ENCODE results near the gene VCAN. TPM values are rescaled to one million over a fixed set of nuclear protein-coding genes. Genes with fewer than 3 reads are reported as not detected.
A peak's percentile ranks its signal among the peaks of the same experiment; 100 is the strongest.

VCAN gene
- total RNA-seq, 6 experiments from 2014 or later = 18.8 to 25.5 (median 22.5) TPM

- TF ChIP-seq CTCF (IDR thresholded peaks at IDR 0.05) = no peak
- Mint-ChIP-seq H3K4me3 (no peak overlapping the region), H3K36me3 (ENCODE audit: low read depth) (no peaks in the 10 kb centered on the region), H3K27me3 (ENCODE audit: insufficient read depth) (no peaks in the 10 kb centered on the region), H3K9me3 (no peaks in the 10 kb centered on the region), H3K4me1 (ENCODE audit: low read depth) (peaks cover 21% of the 10 kb centered on the region), H3K27ac (no peak overlapping the region)
- DNase-seq = no peak
These were observed 40.7 kb downstream of the VCAN start for GRCh38 chr5:83512061-83512745.

- H3K4me3 Mint-ChIP-seq = no peak overlapping the region
- peaks cover 19% of the 10 kb centered on the region for H3K4me1 Mint-ChIP-seq (ENCODE audit: low read depth)
- H3K36me3 Mint-ChIP-seq (ENCODE audit: low read depth) = no peaks in the 10 kb centered on the region
- H3K27ac Mint-ChIP-seq = no peak overlapping the region
- no peaks in the 10 kb centered on the region for H3K9me3 Mint-ChIP-seq
- DNase-seq = no peak
- H3K27me3 Mint-ChIP-seq (ENCODE audit: insufficient read depth) = no peaks in the 10 kb centered on the region
- TF ChIP-seq CTCF (IDR thresholded peaks at IDR 0.05) = no peak
These were observed 41.5 kb downstream of the VCAN start for GRCh38 chr5:83513081-83513480.

GRCh38 chr5:83513491-83513890 lies 41.9 kb downstream of the VCAN start:
- H3K36me3 Mint-ChIP-seq (ENCODE audit: low read depth) = no peaks in the 10 kb centered on the region
- H3K9me3 Mint-ChIP-seq = no peaks in the 10 kb centered on the region
- no peak overlapping the region for H3K27ac Mint-ChIP-seq
- no peak overlapping the region for H3K4me3 Mint-ChIP-seq
- H3K4me1 Mint-ChIP-seq (ENCODE audit: low read depth) = peaks cover 19% of the 10 kb centered on the region
- H3K27me3 Mint-ChIP-seq (ENCODE audit: insufficient read depth) = no peaks in the 10 kb centered on the region
- DNase-seq = no peak
- TF ChIP-seq CTCF (IDR thresholded peaks at IDR 0.05) = no peak

- peaks cover 19% of the 10 kb centered on the region for H3K4me1 Mint-ChIP-seq (ENCODE audit: low read depth)
These were observed 44.8 kb downstream of the VCAN start for GRCh38 chr5:83516377-83516776.

GRCh38 chr5:83517072-83517687 lies 45.6 kb downstream of the VCAN start:
- Mint-ChIP-seq H3K4me1 (ENCODE audit: low read depth) (peaks cover 19% of the 10 kb centered on the region), H3K27ac (peak overlapping the region; percentile 51; the same call in 1 of the 2 replicates)

More at GRCh38 chr5:83516377-83516776, 44.8 kb downstream of the VCAN start:
- TF ChIP-seq CTCF (IDR thresholded peaks at IDR 0.05) = no peak
- Mint-ChIP-seq H3K9me3 (no peaks in the 10 kb centered on the region), H3K27me3 (ENCODE audit: insufficient read depth) (no peaks in the 10 kb centered on the region; the same call in 1 of the 2 replicates), H3K27ac (no peak overlapping the region; the same call in 1 of the 2 replicates), H3K4me3 (no peak overlapping the region), H3K36me3 (ENCODE audit: low read depth) (no peaks in the 10 kb centered on the region)
- no peak for DNase-seq

More at GRCh38 chr5:83517072-83517687, 45.6 kb downstream of the VCAN start:
- no peak for DNase-seq
- TF ChIP-seq CTCF (IDR thresholded peaks at IDR 0.05) = peak; percentile 60
- Mint-ChIP-seq H3K36me3 (ENCODE audit: low read depth) (no peaks in the 10 kb centered on the region), H3K4me3 (no peak overlapping the region), H3K9me3 (no peaks in the 10 kb centered on the region), H3K27me3 (ENCODE audit: insufficient read depth) (no peaks in the 10 kb centered on the region; the same call in 1 of the 2 replicates)
